ENCODE measurements around the gene BTF3.

GRCh38 chr5:73528248-73528647, 30.0 kb downstream of the BTF3 start:
- no peak for TF ChIP-seq POLR2AphosphoS5 (IDR thresholded peaks at IDR 0.05; ENCODE audit: low read depth, low read length)
- no peak for TF ChIP-seq CTCF (IDR thresholded peaks at IDR 0.05)
- TF ChIP-seq REST (IDR thresholded peaks at IDR 0.05; ENCODE audit: insufficient read depth in 1 of 2, low read depth in 2 of 2, low read length in 1 of 2): no peak
- TF ChIP-seq SIN3A (IDR thresholded peaks at IDR 0.05; ENCODE audit: borderline replicate concordance, insufficient read depth, low read depth, low read length): no peak
- TF ChIP-seq TCF7L2 (IDR thresholded peaks at IDR 0.05; ENCODE audit: low read depth, low read length): no peak

All from Panc1 (cell line).